HG02852 (cell line): ENCODE measurements around the gene ELMO1.

Experiments
- ATAC-seq: cut with Tn5 transposase; IDR thresholded peaks from one replicate; pipeline ENCODE4 v1.9.1; 2021; ENCODE audit warnings: mild to moderate bottlenecking, moderate library complexity; ENCODE audit not compliant: unreplicated experiment

ELMO1 gene

DNA sequence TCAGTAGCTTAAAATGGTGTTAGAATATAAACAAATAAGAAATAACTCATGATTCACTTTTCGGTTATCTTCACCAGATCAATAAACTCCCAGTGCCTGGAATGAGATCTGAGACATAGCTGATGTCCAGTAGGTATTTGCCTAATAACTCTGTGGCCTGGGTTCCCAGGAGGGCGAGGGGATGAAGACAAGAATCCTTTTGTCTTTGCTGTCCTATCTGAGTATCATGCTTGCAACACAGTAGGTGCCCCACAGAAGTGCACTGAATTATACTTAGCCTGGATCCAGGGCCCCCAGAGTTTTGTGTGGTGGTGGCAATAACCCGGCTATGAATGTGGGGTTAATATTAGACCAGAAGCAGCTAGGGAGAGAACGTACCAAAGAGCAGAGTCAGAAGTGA is 374.3 kb downstream of the ELMO1 start:
- ATAC-seq, result no peak

DNA sequence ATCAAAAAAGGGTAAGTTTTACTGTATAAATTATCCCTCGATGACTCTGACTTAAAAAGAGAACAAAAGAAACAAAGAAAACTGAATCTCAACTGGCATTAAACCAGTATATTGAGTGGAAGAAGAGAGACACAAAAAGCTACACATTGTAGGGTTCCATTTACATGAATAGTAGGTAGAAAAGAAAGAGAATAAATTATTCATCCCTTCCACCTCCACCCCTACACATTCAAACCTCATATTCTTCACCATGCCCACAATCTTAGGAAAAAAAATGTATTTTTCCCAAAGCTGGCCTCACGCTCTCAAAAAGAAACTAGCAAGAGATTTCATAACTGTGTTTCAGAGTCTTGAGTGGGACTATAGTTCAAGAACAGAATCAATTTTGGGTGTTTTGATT is 377.5 kb downstream of the ELMO1 start:
- no peak for ATAC-seq

DNA sequence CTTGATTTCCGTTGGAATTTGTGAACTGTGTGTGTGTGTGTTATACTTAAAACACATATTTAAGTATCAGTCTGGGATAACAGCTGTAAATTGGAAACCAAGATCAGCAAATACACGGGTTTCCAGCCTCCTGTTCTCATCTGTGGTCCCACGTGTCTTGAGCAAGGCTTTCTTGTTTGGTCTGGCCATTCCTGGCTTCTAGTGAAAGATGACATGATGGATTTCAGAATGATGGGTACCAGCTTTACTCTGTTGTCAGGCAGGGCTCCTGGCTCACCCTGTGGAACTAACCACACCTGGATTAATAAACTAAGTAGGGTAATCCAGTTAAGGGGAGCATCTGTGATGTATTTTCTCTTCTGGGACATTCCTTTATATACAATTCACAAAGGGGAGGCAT is 378.2 kb downstream of the ELMO1 start:
- ATAC-seq, result no peak

DNA sequence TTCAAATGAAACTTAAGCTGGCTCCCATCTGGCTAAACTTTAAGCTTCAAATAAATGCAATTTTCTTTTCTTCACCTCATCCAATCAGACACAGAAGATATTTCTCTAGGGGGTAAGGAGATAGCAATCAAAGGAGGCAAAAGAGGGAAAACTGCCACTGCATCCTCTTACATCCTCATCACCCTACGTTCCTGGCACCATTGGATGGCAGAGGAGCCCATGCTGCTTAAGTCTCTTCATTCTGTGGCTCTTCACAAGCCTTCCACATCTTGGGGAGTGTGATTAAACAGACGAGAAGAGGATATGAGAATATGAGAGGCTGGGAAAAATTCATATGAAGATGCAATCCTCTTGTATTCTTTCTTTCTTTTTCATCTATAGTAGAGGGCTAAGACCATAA is 378.6 kb downstream of the ELMO1 start:
- no peak for ATAC-seq

DNA sequence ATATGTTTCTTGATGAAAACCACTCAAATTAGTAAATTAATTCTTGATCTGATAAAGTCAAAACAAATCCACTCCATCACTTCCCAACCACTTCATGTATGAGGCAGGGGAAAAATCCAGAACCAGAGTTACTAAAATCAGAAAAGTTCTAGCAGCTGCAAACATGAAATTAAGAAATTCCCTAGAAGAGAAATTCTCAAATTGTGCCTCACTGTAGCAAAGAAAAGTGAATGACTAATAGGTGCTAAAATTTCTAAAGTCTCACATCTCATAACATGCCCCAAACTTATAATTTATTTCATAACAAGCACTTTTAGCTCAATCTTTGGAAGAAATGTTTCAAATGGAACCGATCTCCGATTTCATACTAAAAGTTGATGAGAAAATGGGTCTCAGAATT is 379.3 kb downstream of the ELMO1 start:
- no peak for ATAC-seq

DNA sequence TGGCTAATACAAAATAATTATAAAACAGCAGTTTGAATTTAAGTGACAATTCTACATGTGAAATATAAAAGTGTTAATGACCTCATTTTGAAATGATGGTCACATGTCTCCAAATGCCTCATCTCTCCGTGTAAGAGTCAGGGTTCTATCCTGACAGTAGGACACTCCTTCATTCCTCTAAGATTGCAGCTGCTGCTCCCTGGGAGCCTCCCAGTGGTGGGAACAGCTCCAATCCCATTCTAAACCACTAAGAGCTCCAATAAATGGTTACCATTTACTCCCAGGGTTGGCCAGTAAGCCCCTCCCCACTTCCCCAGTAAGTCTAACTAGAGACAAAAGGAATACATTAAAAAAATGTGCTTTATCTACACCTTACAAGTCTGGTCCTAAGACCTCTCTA is 379.8 kb downstream of the ELMO1 start:
- no peak for ATAC-seq

DNA sequence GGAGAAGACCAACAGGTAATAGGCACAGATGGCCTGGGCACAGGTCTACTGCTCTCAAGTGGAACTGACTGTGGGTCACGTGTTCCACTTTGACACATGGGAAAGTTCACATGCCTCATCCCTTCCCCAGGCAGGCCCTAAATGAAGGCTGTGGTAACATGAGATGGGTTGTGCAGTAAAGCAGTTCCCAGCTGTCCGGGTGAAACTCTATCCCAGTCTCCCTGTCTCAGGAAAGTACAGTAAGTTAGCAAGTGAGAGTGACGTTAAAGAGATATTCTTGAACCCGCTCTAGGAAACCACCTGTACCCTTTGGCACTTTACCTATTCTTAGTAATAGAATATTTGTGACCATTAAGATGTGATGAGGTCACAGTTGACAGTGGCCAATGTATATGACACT is 380.6 kb downstream of the ELMO1 start:
- no peak for ATAC-seq

DNA sequence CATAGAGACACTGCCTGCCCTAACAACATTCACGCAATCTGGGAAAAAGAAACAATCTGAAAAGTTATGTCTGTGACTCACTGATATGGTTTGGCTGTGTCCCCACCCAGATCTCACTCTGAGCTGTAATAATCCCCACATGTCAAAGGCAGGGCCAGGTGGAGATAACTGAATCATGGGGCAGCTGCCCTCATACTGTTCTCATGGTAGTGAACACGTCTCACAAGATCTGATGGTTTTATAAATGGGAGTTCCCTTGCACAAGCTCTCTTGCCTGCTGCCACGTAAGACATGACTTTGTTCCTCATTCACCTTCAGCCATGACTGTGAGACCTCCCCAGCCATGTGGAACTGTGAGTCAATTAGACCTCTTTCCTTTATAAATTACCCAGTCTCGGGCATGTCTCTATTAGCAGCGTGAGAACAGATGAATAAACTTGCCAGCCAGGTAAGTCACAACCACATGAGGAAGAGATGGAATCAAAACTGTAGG is 382.8 kb downstream of the ELMO1 start:
- ATAC-seq, result peak; percentile 64

DNA sequence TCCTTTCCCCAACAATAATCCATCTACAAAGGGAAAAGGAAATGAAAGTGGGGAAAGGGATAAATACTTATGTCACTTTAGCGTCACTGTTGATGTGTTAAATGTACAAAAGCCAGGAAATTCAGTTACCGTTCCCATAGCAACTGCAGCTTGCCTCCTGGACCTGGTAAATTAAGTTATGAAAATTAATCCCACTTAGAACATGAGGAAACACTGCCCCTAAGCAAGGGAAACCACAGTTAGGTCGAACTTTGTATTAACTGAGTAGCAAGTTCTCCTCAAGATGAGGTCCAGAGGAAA is 386.2 kb downstream of the ELMO1 start:
- no peak for ATAC-seq

DNA sequence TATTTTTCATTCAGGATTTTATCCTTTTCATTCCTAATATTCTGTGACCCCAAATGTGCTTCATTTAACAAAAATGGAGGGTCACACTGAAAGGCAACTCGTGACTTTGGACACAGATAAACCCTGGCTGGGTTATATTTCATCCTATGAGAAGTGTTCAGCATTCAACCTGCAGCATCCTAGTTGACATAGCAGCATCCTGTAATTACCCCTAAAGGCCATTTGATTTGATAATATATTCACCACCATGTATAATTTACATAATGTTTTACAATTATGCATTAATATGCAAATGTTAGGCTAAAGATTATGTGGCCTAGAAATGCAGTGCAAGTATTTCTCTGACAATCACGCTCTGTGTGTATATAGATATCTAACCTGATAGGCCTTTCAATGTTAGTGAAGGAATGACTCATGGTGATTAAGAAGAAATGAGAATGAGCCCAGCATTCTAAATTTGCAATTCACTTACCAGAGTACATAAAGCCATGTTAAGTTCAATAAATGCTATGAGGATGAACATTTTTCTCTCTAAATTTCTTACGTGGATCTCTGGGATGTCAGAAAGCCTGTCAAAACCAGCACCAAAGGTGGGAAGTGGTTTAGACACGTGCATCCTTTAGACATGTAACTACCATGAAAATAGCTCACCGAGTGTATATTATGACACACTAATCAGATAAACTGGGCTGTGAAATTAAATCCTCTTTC is 386.7 kb downstream of the ELMO1 start:
- no peak for ATAC-seq

DNA sequence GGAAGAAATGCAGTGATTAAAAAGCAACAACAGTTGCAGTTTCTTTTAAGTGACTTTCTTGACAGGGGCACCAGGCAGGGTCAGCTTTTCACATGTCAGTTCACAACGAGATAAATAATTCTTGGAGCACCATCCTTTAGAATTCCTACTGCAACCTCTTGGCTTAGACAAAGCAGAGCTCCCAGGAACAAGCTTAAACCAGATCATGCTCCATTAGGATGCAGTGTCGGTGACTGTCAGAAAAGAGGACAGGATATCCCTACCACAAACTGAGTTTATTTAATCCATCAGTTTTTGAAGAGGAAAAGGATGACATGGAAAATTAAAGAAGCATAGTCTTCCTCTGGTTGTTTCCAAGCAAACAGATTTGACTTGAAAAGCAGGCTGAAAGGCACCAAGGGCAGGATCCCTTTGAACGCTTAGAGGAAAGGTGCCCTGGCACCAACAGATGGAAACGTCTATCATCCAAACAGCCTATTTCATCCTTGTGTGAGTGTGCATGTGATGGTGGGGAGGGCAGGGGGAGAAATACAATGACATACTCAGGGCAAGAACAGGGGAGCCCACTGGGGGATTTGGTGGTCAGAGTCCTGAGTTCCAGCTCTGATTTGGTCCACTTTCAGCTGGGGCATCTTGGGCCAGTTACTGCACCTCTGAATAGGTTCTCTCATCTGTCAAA is 392.3 kb downstream of the ELMO1 start:
- no peak for ATAC-seq

DNA sequence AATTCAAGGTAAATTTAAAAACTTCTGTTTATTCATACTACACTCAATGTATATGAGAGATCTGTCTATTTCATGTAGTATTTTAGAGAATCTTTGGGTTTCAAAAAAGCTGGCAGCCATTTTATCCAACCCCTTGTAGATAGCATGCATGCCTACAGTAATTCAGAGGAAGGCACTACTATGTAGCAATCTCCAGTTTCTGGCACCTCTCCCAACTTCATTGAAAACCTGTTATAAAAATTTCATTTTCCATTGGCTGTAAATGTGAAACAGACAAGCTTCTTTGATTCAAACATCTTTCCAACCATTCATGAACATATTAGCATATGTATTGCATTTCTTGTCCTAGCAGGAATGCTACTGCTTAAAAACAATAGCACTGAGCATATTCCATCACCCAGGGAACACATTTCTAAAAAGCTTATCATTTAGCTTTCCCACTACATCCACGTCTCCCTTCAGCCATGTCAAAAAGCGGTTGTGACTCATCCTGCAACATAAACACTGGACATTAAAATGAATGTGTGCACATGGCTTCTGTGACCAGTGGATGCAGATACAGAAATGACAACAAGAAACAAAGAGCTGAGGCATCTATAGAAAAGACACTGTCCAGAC is 393.9 kb downstream of the ELMO1 start:
- ATAC-seq, result no peak

DNA sequence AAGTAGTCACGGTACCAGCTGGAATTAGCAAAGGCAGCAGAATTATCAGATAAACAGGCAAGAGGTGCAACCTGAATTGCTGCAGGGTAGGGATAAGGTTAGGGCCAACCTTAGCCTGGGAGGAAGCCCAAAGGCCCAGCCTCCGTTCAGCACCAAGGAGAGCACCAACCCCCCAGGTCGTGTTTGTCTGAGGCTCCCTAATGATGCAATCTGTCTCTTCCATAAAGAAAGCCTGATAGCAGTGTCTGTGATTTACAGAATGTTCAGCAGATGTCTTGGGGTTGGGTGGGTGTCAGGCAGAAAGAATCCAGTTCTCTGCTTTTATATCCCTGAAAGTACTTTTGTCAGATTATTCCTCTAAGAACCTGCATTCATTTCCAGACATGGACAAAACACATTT is 396.0 kb downstream of the ELMO1 start:
- ATAC-seq, result no peak

DNA sequence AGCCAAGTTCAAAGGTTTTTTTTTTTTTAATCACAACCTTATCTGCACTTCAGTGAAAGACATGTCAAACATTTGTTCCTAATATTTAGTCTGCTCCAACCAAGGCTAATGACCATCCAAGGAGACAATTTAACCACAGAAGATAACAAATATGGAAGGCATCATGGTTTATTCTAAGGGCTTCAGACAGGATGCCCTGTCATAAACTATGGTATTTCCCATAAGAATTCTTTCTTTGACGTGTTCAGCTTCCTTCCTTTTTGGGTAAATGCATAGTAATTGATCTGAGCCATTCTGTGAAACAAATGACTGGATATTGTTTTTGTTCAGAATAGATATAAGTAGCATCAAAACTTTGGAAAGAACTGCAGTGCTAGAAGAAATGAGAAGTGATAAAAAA is 397.9 kb downstream of the ELMO1 start:
- no peak for ATAC-seq

DNA sequence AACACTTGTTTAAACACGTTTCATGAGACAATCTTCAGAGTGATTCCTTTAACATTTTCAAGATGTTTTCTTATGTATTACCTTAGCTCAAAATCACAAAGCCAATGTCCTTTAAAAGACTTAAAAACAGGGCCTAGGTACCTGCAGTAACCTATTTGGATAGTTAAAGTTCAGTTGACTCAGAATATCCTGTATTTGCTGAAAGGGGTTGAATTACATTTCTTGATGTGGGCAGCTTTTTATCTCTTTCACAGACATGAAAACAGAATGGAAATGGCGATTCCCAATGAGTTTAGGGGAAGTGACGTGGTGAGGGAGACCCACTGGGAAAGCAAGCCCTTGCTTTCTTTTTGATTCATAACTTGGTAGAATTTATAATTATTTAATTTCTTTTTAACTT is 400.0 kb downstream of the ELMO1 start:
- no peak for ATAC-seq

DNA sequence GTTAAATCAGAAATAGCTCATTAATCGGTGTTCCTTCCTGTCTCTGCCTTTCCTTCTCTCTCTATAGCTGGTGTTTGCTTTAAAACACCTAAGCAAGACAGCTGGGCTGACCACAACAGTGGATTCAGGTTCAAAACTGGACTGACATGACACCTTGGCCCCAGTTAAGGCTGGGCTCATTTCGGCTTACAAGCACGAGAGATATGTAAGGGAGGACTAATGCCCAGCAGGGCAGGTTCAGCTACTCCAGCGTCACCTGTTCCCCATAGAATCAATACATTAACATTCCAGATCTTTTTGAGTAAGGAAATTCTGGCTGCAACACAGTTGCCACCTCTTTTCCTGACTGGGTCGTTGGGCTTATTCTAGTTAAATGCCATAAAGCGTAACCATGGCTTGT is 401.4 kb downstream of the ELMO1 start:
- ATAC-seq, result no peak

DNA sequence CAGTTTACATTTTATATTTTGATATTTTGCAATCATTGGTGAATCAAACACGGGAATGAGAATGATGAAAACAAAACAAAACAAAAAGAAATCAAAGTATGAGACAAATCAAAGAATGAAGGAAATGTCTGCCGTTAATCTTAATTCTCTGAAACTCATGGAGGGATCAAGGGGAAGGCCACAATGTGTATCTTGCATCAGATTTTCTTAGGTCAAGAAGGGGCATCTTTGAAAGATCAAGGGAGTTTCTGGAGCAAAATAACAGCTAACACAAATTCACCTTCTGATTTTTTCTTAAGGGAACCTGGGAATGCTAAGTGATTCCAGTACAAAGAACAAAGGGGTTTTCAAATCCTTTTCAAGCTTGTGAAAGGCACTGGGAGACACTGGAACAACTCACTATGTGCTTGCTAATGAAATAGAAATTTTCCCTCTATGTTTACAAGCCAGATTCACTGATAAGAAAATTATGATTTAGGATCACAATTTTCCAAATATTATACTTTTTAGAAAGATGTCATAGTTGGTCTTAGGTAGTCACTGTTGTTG is 402.1 kb downstream of the ELMO1 start:
- no peak for ATAC-seq

DNA sequence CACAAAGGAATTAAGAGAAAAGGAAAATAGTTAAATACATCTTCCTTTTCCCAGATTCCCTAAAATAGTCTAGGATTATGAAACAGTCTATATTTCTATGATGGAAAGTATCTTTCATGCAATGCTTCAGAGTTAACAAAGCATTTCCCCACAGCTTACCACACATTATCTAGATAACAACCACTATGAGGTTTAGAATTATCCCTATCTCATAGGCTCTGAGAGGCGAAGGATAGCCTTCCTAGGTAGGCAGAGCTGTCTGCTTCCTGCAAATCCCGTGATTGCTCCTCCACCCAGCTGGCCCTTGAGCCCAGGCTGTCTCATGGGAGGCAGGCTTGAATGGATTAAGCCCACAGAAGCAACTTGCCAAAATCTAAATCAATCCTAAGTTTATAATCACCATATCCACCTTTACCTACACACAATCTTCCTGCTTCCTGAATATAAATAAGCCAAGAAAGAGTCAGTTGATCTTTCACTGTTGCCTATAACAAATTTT is 402.9 kb downstream of the ELMO1 start:
- no peak for ATAC-seq

DNA sequence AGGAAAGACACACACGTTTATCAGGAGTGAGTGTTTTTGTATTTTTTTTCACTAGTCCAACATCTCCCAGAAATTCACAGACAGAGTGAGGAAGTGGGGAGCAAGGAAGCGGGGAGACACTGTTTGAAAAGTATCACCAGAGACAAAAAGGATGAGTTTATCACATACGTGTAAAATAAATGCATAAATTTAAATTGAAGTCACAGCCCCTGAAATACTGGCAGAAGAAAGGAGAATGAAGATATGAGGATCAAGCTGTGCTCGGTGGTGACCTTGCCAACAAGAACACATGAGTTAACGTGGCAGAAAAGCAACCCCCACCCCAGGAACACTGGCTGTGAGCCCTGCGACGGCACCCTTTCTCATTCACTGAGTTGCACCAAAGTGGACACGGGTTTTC is 407.2 kb downstream of the ELMO1 start:
- no peak for ATAC-seq

DNA sequence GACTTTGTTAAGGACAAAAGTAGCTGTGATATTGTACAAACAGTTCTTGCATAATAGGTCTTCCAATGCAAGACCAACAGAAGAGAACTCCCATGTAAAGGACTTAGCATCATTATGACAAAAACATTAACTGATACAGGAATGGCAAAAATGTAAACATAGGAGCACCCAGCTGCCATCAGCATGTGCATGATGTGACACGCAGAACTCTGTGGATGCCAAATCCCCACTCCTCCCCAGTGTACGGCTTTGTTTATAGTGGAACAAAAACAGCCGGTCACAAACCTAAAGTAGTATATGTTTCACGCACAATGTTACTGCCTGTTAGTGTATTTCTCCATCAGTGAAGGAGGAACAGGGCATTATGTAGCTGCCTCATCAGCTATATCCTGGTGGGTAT is 408.3 kb downstream of the ELMO1 start:
- no peak for ATAC-seq

DNA sequence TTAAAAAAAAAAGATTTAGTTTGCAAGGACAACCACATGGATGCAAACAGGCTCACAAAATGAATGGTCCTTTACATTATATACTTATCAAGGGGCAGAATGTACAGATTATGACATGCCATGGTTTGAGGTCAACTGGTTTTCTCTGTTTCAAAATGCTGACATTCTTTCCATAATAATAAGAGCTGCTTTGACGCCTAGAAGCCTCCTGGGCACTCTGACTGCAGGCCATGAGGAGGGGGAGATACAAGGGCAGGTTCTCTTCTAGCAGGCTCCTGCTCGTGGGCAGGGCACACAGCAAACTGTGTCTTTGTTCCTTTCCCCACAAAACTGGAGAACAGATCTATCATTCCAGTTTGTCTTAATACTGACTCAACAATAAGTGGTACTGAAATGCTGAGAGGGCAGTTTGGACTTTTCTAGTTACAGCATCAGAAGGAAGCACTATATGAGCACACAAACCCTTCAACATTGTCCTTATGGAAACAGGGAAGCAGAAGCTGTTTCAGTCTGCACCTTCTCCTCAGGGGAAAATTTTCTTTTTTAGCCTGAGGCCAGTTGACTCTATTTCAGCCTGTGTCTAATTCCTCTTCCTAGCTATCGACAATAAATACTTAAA is 409.4 kb downstream of the ELMO1 start:
- no peak for ATAC-seq

DNA sequence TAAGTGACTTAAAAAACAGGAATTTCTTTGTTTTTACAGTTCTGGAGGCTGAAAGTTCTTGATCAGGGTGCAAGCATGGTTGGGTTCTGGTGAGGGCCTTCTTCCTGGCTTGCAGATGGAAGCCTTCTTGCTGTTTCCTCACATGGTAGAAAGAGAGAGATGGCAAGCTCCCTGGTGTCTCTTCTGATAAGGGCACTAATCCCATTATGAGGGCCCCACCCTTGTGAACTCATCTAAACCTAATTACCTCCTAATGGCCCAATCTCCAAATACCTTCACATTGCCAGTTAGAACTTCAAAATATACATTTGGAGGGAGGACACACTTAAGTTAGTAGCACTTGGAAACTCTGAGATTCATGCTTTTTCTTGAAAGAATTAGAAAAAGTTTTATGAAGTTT is 410.0 kb downstream of the ELMO1 start:
- ATAC-seq, result no peak
